ENCODE measurements around the gene KLK15. TPM values are rescaled to one million over a fixed set of nuclear protein-coding genes. Genes with fewer than 3 reads are reported as not detected.

KLK15 gene
- total RNA-seq, 3 donors from 2014 or later = 0.92 to 3.3 (median 2.3) TPM

GRCh38 chr19:50876456-50876855, 43.1 kb upstream of the KLK15 start:
- H3K36me3 ChIP-seq (ENCODE audit: low read depth) = no peaks in the 10 kb centered on the region
- H3K4me3 ChIP-seq = no peak overlapping the region
- ATAC-seq (no peak), DNase-seq (no peak)
- intact Hi-C loops (cut with DNase I, micrococcal nuclease) = no loop called here
- H3K4me1 ChIP-seq (ENCODE audit: low read depth) = peaks cover 6% of the 10 kb centered on the region
- no peaks in the 10 kb centered on the region for H3K9me3 ChIP-seq
- no peak for TF ChIP-seq CTCF (IDR thresholded peaks at IDR 0.05)

GRCh38 chr19:50875795-50876422, 42.5 kb upstream of the KLK15 start:
- Histone ChIP-seq H3K4me3 (no peak overlapping the region), H3K36me3 (ENCODE audit: low read depth) (no peaks in the 10 kb centered on the region), H3K9me3 (no peaks in the 10 kb centered on the region), H3K4me1 (ENCODE audit: low read depth) (peaks cover 6% of the 10 kb centered on the region)
- intact Hi-C loops (cut with DNase I, micrococcal nuclease) = no loop called here
- no peak for ATAC-seq
- TF ChIP-seq CTCF (IDR thresholded peaks at IDR 0.05) = no peak
- no peak for DNase-seq

- no peaks in the 10 kb centered on the region for H3K9me3 ChIP-seq
- TF ChIP-seq CTCF (IDR thresholded peaks at IDR 0.05) = no peak
- H3K4me3 ChIP-seq = no peak overlapping the region
- peaks cover 15% of the 10 kb centered on the region for H3K4me1 ChIP-seq (ENCODE audit: low read depth)
- DNase-seq (no peak), ATAC-seq (no peak)
- intact Hi-C loops (cut with DNase I, micrococcal nuclease) = no loop called here
- no peaks in the 10 kb centered on the region for H3K36me3 ChIP-seq (ENCODE audit: low read depth)
Observed at GRCh38 chr19:50874211-50874610, 40.8 kb upstream of the KLK15 start.

- Histone ChIP-seq H3K36me3 (ENCODE audit: low read depth) (no peaks in the 10 kb centered on the region), H3K9me3 (no peaks in the 10 kb centered on the region), H3K4me1 (ENCODE audit: low read depth) (peaks cover 15% of the 10 kb centered on the region), H3K4me3 (no peak within 1 kb of the TSS)
- intact Hi-C loops (cut with DNase I, micrococcal nuclease) = no loop called here
- DNase-seq (no peak), ATAC-seq (no peak)
- no peak for TF ChIP-seq CTCF (IDR thresholded peaks at IDR 0.05)
Observed at GRCh38 chr19:50873056-50873455, 39.7 kb upstream of the KLK15 start, which contains the start of gene KLK2. Gene KLK2 (plus strand): TSS chr19:50873439. CDS start chr19:50873474, 35 bp downstream.

GRCh38 chr19:50870417-50871089, 37.2 kb upstream of the KLK15 start:
- ATAC-seq (no peak), DNase-seq (no peak)
- Histone ChIP-seq H3K9me3 (no peaks in the 10 kb centered on the region), H3K4me3 (no peak overlapping the region), H3K36me3 (ENCODE audit: low read depth) (no peaks in the 10 kb centered on the region), H3K4me1 (ENCODE audit: low read depth) (peaks cover 9% of the 10 kb centered on the region)
- intact Hi-C loops (cut with DNase I, micrococcal nuclease) = no loop called here
- no peak for TF ChIP-seq CTCF (IDR thresholded peaks at IDR 0.05)

Data from mucosa of descending colon (tissue), 3 donors.